Neural crest cell (in vitro differentiated cells): ENCODE measurements around the gene ENTPD7. TPM values are rescaled to one million over a fixed set of nuclear protein-coding genes. Genes with fewer than 3 reads are reported as not detected.
"Not testable (repeated sequence)": the region's sequence is repeated elsewhere in the genome, so short reads cannot be mapped to it uniquely, and the experiment has no call there.

ENCODE experiments used
- DNase-seq: peaks from one replicate; pipeline ENCODE4 v3.0.0; 2021; ENCODE audit warnings: low read depth, mixed read lengths, low spot score
- H3K27ac Mint-ChIP-seq: one replicate; pipeline ENCODE4 v1.8.0; 2021; ENCODE audit warnings: mild to moderate bottlenecking, mixed read lengths; ENCODE audit not compliant: unreplicated experiment
- H3K27me3 Mint-ChIP-seq: 2 replicates; pipeline ENCODE4 v1.8.0; 2021; ENCODE audit warnings: low read depth, mild to moderate bottlenecking, mixed read lengths
- H3K36me3 Mint-ChIP-seq: 2 replicates; pipeline ENCODE4 v1.8.0; 2021; ENCODE audit warnings: low read depth, mild to moderate bottlenecking, mixed read lengths
- H3K4me1 Mint-ChIP-seq: 2 replicates; pipeline ENCODE4 v1.8.0; 2021; ENCODE audit warnings: mixed read lengths
- H3K4me3 Mint-ChIP-seq: one replicate; pipeline ENCODE4 v1.8.0; 2021; ENCODE audit warnings: mild to moderate bottlenecking, mixed read lengths
- H3K9me3 Mint-ChIP-seq: 2 replicates; pipeline ENCODE4 v1.8.0; 2021; ENCODE audit warnings: mixed read lengths
- total RNA-seq: library from RNA; stranded (reverse); gene quantifications from 2 replicates; pipeline ENCODE4 v1.2.1, GENCODE V29; 2021
- TF ChIP-seq, protein P1 (sequence below): fragments of 200-600 bp; sonication (generic); conservative IDR thresholded peaks from 2 replicates; pipeline ENCODE4 v1.5.0; 2021; ENCODE audit warnings: antibody characterized with exemption, mild to moderate bottlenecking

ENTPD7 gene
- total RNA-seq, 1 donor from 2014 or later = 23.9 TPM

DNA sequence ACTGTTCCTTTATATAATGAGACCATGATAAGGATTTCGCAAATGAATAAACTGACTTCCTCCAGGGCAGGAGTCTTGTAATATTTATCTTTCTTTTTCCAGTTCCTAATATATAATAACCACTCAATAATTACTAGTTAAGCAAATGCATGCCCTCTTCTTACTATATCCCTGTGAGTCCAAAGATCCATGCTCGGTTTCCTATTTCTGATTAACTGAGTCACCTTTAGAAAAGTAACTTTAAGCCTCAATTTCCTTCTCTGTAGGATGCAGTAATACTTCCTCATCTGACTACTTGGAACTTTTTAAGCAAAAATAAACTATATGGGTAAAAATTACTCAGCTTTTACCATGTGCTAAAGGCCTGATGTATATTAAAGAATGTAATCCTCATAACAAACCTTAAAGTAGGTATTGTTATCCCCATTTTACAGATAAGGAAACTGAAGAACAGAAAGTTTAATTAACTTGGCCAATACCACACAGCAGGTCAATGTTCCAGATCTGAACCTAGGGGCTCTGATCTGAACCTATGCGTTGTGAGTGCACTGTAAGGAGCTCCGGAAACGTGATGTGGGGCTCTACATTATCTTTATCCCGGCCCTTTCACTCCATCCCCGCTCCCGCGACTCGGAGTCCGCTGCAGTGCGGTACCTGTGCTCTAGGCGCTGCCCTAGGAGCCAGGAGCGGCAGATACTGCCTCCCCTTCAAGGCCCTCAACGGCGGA, 72.2 kb downstream of the ENTPD7 start:
- peak overlapping the region; percentile 100 for H3K4me3 Mint-ChIP-seq
- TF ChIP-seq, protein P1, sequence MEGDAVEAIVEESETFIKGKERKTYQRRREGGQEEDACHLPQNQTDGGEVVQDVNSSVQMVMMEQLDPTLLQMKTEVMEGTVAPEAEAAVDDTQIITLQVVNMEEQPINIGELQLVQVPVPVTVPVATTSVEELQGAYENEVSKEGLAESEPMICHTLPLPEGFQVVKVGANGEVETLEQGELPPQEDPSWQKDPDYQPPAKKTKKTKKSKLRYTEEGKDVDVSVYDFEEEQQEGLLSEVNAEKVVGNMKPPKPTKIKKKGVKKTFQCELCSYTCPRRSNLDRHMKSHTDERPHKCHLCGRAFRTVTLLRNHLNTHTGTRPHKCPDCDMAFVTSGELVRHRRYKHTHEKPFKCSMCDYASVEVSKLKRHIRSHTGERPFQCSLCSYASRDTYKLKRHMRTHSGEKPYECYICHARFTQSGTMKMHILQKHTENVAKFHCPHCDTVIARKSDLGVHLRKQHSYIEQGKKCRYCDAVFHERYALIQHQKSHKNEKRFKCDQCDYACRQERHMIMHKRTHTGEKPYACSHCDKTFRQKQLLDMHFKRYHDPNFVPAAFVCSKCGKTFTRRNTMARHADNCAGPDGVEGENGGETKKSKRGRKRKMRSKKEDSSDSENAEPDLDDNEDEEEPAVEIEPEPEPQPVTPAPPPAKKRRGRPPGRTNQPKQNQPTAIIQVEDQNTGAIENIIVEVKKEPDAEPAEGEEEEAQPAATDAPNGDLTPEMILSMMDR = no peak
- no peaks in the 10 kb centered on the region for H3K9me3 Mint-ChIP-seq
- H3K27me3 Mint-ChIP-seq = no peaks in the 10 kb centered on the region
- no peak for DNase-seq
- peaks cover 5% of the 10 kb centered on the region for H3K36me3 Mint-ChIP-seq
- peak overlapping the region; percentile 98 for H3K27ac Mint-ChIP-seq
- H3K4me1 Mint-ChIP-seq = peaks cover 21% of the 10 kb centered on the region

DNA sequence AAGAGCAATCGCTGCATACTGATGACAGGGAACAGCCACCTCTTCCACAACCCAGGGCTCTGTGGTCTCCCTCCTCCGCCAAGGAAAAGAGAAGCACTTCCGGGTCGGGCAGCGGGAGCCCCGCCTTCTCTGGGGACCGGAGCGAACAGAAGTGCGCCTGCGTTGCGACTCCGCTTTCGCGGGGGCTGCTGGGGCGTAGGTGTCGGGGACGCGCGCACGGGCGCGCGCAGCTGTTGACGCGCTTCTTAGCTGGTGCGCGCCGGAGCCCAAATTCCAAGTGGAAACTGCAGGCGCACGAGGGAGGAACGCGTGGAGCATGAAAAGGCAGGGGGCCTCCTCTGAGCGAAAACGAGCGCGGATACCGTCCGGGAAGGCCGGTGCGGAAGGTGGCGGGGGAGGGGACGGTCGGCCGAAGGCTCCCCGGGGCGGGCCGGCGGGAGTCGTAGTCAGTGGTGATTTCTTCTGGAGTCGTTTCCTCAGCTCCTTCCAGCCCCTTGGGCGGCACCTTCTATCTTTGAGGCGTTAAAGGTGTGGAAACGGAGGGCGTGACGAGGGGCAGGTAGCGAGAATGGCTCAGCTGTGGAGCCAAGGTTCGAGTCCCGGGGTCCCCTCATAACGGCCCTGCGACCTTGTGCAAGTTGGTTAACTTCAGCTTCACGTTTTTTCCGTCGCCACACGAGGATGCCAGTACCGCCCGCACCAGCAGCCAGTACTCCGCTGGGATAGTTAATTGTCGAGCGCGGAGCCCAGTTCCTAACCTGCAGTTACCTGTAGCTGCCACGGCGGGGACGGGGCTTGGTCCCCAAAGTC, 72.9 kb downstream of the ENTPD7 start, which contains the start of the genes COX15 and CUTC:
TSS of gene COX15 (minus strand) at position 95 of the 810 bp plus-strand sequence. CDS start at position 17, 78 bp downstream.
TSS of gene CUTC (plus strand) at position 202 of the 810 bp plus-strand sequence. CDS start at position 317, 115 bp downstream.
- Mint-ChIP-seq H3K27ac (peak within 1 kb of the TSS; percentile 98), H3K4me3 (peak within 1 kb of the TSS; percentile 100), H3K4me1 (peaks cover 21% of the 10 kb centered on the region), H3K9me3 (no peaks in the 10 kb centered on the region), H3K36me3 (peaks cover 8% of the 10 kb centered on the region), H3K27me3 (no peaks in the 10 kb centered on the region)
- TF ChIP-seq, protein P1 = peak; percentile 67
- DNase-seq = peak; percentile 95

DNA sequence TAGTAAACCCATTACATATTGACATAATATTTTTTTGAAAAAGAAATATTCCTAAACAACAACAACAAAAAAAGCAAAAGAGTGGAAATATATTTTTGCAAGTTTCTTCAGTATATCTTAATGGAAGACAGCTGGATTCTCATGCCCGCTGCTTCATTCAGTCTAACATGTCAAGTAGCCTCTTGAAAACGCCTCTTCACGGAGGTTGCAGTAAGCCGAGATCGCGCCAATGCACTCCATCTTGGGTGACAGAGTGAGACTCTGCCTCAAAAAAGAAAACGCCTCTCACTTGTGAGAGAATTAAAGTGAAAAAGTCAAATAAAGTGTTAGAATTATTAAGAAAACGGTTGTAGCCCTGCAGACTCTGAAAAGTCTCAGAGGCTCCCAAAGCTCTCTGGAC, 74.1 kb downstream of the ENTPD7 start:
- Mint-ChIP-seq H3K36me3 (peaks cover 14% of the 10 kb centered on the region), H3K27ac (no peak overlapping the region), H3K27me3 (no peaks in the 10 kb centered on the region), H3K4me3 (peak overlapping the region; percentile 87), H3K4me1 (peaks cover 21% of the 10 kb centered on the region), H3K9me3 (no peaks in the 10 kb centered on the region)
- no peak for DNase-seq
- TF ChIP-seq, protein P1 = no peak

DNA sequence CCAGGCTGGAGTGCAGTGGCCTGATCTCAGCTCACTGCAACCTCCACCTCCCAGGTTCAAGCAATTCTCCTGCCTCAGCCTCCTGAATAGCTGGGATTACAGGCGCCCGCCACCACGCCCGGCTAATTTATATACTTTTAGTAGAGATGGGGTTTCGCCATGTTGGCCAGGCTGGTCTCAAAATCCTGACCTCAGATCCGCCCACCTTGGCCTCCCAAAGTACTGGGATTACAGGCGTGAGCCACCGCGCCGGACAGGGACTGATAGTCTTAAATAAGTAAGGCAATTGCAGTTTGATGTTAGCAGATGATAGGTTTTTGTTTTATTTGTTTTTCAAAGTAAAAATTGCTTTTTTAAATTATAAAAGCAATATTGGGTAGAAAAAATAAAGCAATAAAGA, 74.8 kb downstream of the ENTPD7 start:
- peak overlapping the region; percentile 87 for H3K4me3 Mint-ChIP-seq
- not testable (repeated sequence) for H3K9me3 Mint-ChIP-seq, H3K27me3 Mint-ChIP-seq, H3K27ac Mint-ChIP-seq, DNase-seq
- peaks cover 21% of the 10 kb centered on the region for H3K4me1 Mint-ChIP-seq
- H3K36me3 Mint-ChIP-seq = peaks cover 15% of the 10 kb centered on the region

DNA sequence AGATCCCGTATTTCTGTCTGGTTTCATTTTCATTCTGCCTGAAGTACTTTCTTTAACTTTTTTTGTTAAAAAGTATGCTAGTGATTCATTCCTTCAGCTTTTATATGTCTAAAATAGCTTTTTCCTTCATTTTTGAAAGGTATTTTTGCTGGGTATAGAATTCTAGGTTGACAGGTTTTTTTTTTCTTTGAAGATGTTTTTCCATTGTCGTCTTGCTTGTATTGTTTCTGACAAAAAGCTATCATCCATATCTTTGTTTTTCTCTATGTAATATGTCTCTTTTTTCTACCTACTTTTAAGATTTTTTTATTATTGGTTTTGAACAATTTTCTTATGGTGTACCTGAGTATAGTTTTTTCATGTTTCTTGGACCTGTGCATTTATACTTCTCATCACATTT, 81.0 kb downstream of the ENTPD7 start:
- Mint-ChIP-seq H3K36me3 (peaks cover 50% of the 10 kb centered on the region), H3K27ac (no peak overlapping the region), H3K27me3 (no peaks in the 10 kb centered on the region), H3K4me3 (no peak overlapping the region), H3K4me1 (no peaks in the 10 kb centered on the region), H3K9me3 (peaks cover 5% of the 10 kb centered on the region)
- TF ChIP-seq, protein P1 = no peak
- DNase-seq = no peak
